Endothelial cell (in vitro differentiated cells): ENCODE results near the gene ARF5. TPM values are rescaled to one million over a fixed set of nuclear protein-coding genes. Genes with fewer than 3 reads are reported as not detected.

Source experiments
- DNase-seq: peaks from one replicate; pipeline ENCODE4 v3.0.0; 2021; ENCODE audit warnings: low spot score
- H3K27ac Mint-ChIP-seq: one replicate; pipeline ENCODE4 v1.8.0; 2021; ENCODE audit warnings: mixed read lengths, inconsistent platforms; ENCODE audit not compliant: unreplicated experiment
- H3K27me3 Mint-ChIP-seq: one replicate; pipeline ENCODE4 v1.8.0; 2021; ENCODE audit warnings: mild to moderate bottlenecking, moderate library complexity, mixed read lengths, inconsistent platforms; ENCODE audit not compliant: unreplicated experiment
- H3K36me3 Mint-ChIP-seq: one replicate; pipeline ENCODE4 v1.8.0; 2021; ENCODE audit warnings: mild to moderate bottlenecking, low read depth, mixed read lengths, inconsistent platforms; ENCODE audit not compliant: unreplicated experiment
- H3K4me1 Mint-ChIP-seq: one replicate; pipeline ENCODE4 v1.8.0; 2021; ENCODE audit warnings: mild to moderate bottlenecking, mixed read lengths, inconsistent platforms; ENCODE audit not compliant: unreplicated experiment
- H3K4me3 Mint-ChIP-seq: one replicate; pipeline ENCODE4 v1.8.0; 2021; ENCODE audit warnings: mild to moderate bottlenecking, mixed read lengths, inconsistent platforms; ENCODE audit not compliant: unreplicated experiment
- H3K9me3 Mint-ChIP-seq: one replicate; pipeline ENCODE4 v1.8.0; 2021; ENCODE audit warnings: mixed read lengths, inconsistent platforms; ENCODE audit not compliant: unreplicated experiment
- total RNA-seq: library from RNA; stranded (reverse); fragmentation: NEBNext Ultra II Directional; extraction: Animal tissue kit (Norgen Biotek cat#: 25700); gene quantifications from one replicate; pipeline ENCODE4 v1.2.1, GENCODE V29; 2021; ENCODE audit not compliant: unreplicated experiment
- TF ChIP-seq, protein P1 (sequence below): fragments of 200-600 bp; sonication (generic); IDR thresholded peaks from one replicate; pipeline ENCODE4 v1.5.0; 2021; ENCODE audit warnings: antibody characterized with exemption; ENCODE audit not compliant: unreplicated experiment

The ARF5 gene
- total RNA-seq, 1 donor from 2014 or later, result 354 TPM

DNA sequence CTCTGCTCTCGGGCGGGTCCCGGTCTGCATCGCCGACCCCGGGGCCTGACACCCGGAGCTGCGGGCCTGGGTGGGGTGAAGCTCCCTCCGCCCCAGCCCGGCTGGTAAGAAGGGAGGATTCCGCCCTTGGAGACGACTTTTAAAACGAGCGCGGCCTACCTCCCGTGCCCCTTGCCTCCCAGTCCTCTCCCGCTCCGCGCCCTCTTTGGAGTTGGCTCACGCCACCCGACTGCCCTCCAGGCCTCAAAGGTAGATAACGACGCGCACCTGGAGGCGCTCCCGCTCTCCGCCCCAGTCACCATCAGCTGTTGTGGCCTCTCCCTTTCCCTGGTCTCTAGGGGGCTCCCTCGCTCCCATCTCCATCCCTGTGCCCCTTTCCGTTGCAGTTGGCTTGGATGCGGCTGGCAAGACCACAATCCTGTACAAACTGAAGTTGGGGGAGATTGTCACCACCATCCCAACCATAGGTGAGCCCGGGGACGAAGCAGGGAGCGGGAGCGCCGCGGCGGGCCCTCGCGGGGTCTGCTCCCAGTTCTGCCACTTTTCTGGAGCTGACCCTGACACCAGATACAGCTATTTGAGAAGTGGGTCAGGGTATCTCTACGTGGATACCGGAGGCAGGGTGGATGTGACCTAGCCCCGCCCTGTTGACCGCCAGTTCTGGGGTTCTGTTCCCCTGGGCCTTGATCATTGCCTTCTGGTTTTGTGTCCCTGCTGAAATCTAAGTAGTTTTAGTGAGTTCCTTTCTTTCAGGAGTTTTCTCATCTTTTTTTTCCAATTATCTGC, 679 bp downstream of the ARF5 start:
- peaks cover 25% of the 10 kb centered on the region for H3K36me3 Mint-ChIP-seq
- H3K4me1 Mint-ChIP-seq, result peaks cover 47% of the 10 kb centered on the region
- peaks cover 18% of the 10 kb centered on the region for H3K27me3 Mint-ChIP-seq
- peak overlapping the region; percentile 99 for H3K4me3 Mint-ChIP-seq
- DNase-seq, result peak; percentile 64
- TF ChIP-seq, protein P1, sequence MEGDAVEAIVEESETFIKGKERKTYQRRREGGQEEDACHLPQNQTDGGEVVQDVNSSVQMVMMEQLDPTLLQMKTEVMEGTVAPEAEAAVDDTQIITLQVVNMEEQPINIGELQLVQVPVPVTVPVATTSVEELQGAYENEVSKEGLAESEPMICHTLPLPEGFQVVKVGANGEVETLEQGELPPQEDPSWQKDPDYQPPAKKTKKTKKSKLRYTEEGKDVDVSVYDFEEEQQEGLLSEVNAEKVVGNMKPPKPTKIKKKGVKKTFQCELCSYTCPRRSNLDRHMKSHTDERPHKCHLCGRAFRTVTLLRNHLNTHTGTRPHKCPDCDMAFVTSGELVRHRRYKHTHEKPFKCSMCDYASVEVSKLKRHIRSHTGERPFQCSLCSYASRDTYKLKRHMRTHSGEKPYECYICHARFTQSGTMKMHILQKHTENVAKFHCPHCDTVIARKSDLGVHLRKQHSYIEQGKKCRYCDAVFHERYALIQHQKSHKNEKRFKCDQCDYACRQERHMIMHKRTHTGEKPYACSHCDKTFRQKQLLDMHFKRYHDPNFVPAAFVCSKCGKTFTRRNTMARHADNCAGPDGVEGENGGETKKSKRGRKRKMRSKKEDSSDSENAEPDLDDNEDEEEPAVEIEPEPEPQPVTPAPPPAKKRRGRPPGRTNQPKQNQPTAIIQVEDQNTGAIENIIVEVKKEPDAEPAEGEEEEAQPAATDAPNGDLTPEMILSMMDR, result no peak
- H3K27ac Mint-ChIP-seq, result peak overlapping the region; percentile 88
- no peaks in the 10 kb centered on the region for H3K9me3 Mint-ChIP-seq

DNA sequence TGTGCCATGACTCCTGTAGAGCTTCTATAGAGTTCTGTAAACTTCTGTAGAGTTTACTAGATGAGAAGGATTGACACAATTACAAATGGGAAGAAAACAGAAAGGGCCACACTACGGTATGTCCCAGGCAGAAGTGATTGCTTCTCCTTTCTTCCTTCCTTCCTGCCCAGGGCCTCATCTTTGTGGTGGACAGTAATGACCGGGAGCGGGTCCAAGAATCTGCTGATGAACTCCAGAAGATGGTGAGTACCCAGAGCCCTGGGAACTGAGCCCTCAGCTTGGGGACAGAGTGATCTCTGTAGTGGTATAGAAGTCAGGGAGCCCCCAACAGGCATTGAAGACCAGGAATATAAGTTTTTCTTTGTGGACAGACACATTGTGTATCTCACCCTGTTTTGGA, 1.7 kb downstream of the ARF5 start:
- Mint-ChIP-seq H3K27ac (no peak overlapping the region), H3K27me3 (peaks cover 21% of the 10 kb centered on the region), H3K9me3 (no peaks in the 10 kb centered on the region), H3K4me1 (peaks cover 37% of the 10 kb centered on the region), H3K36me3 (peaks cover 29% of the 10 kb centered on the region), H3K4me3 (peak overlapping the region; percentile 99)
- TF ChIP-seq, protein P1, result no peak
- no peak for DNase-seq

DNA sequence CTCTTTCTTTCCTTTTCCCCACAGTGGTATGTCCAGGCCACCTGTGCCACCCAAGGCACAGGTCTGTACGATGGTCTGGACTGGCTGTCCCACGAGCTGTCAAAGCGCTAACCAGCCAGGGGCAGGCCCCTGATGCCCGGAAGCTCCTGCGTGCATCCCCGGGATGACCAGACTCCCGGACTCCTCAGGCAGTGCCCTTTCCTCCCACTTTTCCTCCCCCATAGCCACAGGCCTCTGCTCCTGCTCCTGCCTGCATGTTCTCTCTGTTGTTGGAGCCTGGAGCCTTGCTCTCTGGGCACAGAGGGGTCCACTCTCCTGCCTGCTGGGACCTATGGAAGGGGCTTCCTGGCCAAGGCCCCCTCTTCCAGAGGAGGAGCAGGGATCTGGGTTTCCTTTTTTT, 3.0 kb downstream of the ARF5 start:
- Mint-ChIP-seq H3K27ac (no peak overlapping the region), H3K36me3 (peaks cover 30% of the 10 kb centered on the region), H3K9me3 (no peaks in the 10 kb centered on the region), H3K27me3 (peaks cover 21% of the 10 kb centered on the region), H3K4me1 (peaks cover 31% of the 10 kb centered on the region), H3K4me3 (peak overlapping the region; percentile 62)
- DNase-seq, result no peak
- TF ChIP-seq, protein P1, result no peak

DNA sequence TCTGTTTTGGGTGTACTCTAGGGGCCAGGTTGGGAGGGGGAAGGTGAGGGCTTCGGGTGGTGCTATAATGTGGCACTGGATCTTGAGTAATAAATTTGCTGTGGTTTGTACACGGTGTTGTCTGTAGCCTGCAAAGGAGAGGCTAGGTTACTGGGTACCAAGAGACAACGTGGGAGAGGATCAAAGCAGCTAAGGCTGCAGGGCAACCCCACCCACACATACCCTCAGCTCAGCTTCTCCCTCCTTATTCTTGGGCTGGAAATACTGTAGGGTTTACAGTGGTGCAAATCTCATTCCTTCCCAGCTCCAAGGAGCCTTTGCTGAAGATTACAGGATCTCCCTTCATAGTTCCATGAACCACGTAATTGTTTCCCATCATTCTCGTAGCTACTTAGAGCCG, 3.4 kb downstream of the ARF5 start:
- Mint-ChIP-seq H3K4me1 (peaks cover 27% of the 10 kb centered on the region), H3K27ac (no peak overlapping the region), H3K27me3 (peaks cover 17% of the 10 kb centered on the region), H3K9me3 (no peaks in the 10 kb centered on the region), H3K36me3 (peaks cover 30% of the 10 kb centered on the region), H3K4me3 (peak overlapping the region; percentile 62)
- TF ChIP-seq, protein P1, result no peak
- no peak for DNase-seq

DNA sequence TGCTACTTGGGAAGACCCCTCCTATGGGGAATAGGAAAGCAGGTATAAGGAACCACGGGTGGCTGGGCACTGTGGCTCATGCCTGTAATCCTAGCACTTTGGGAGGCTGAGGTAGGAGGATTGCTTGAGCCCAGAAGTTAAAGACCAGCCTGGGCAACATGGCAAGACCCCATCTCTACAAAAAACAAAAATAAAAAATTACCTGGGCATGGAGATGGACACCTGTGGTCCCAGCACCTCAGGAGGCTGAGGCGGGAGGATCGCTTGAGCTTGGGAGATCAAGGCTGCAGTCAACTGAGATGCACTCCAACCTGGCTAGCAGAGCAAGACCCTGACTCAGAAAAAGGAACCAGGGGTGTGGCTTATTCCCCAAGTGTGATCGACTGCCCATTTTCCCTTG, 4.3 kb downstream of the ARF5 start:
- Mint-ChIP-seq H3K36me3 (peaks cover 30% of the 10 kb centered on the region), H3K4me1 (peaks cover 21% of the 10 kb centered on the region), H3K27me3 (peaks cover 16% of the 10 kb centered on the region), H3K9me3 (no peaks in the 10 kb centered on the region), H3K27ac (no peak overlapping the region), H3K4me3 (no peak overlapping the region)
- TF ChIP-seq, protein P1, result no peak
- DNase-seq, result no peak
